ENCODE data around the gene ITGA6.
"Not testable (repeated sequence)": the region's sequence is repeated elsewhere in the genome, so short reads cannot be mapped to it uniquely, and the experiment has no call there.

ITGA6 gene

DNA sequence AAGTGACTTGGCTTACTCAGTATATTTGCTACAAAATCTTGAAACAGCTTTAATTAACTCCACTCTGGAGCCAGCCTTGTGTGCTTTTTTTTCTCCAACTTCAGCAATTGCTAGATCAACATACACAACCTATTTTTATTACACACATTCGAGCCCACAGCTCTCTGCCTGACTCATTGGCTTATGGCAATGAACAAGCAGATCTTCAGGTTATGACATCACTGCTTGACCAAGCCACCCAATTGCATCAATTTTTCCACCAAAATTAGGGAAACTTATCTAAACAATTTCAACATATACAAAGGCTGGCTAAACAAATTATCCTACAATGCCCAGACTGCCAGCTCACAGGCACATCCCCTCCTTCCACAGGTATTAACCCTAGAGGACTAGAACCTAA lies 88.9 kb downstream of the ITGA6 start:
- DNase-seq (ENCODE audit: low read depth, low spot score) = no peak

DNA sequence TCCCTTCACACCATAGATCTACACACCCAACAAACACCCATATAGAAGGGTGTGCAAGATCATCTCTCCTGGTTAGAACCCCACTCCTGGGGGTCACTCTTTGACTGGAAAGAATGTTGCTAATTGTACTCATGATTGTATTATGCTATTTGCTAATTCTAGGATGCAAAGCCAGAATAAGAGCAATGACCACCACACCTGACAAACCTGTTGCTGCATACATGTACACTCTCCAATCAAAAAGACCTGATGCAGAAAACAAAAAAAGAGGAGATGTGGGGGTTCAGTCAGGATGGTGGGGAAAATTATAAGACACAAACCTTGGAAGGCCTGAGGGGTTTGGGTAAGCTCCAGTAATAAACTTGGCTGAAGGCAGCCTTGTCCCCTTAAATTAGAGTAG lies 91.6 kb downstream of the ITGA6 start:
- DNase-seq (ENCODE audit: low read depth, low spot score) = no peak

GRCh38 chr2:172525601-172526000 lies 98.2 kb downstream of the ITGA6 start:
- DNase-seq (ENCODE audit: low read depth, low spot score) = no peak

GRCh38 chr2:172531309-172531708 lies 103.9 kb downstream of the ITGA6 start:
- no peak for DNase-seq (ENCODE audit: low read depth, low spot score)

DNA sequence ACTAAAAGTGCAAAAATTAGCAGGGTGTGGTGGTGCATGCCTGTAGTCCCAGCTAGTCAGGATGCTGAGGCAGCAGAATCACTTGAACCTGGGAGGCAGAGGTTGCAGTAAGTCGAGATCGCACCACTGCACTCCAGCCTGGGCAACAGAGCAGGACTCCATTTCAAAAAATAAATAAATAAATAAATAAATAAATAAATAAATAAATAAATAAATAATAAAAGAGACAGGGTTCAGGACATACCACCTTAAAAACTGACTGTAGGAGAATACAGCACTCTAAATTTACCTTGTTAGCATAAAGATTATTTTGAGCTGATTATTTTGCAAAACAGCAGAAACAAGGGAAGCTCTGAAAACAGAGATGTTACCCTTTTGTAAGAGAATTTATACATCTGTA lies 105.1 kb downstream of the ITGA6 start:
- DNase-seq (ENCODE audit: low read depth, low spot score) = not testable (repeated sequence)

DNA sequence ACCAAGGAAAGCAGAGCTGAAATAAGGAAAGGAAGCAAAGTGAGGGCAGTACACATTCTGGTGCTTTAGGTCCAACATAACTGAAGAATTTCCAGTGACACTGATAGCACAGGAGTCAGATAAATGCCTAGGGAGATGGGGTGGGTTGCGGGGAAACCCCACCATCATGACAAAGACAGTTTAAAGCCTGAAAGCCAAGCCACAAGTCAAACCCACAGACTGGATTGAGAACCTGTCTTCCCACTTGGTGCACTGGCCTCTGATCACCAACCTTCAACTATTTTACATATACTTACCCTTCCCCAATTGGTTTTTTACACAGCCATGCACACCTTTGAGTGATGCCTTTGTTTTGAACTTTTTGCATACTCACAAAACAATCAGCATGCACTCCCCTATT lies 106.3 kb downstream of the ITGA6 start:
- no peak for DNase-seq (ENCODE audit: low read depth, low spot score)

DNA sequence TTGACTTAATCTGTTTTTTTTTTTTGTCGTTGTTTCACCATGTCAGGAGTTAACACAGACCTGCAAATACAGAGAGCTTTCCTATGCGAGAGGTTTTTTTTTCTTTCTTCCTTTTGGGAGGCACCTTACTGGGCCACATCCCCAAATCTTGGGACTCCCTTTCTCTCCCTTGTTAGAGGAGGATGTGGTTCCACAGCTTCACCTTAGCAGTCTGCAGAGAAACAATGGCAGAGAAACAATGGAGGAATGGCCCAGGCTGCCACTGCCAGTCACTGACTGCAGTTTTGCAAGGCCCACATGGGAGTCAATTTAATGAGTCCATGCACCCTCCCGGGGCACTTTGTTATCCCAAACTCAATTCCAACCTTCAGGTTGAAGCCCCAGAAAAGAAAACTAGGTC lies 107.7 kb downstream of the ITGA6 start:
- DNase-seq (ENCODE audit: low read depth, low spot score) = no peak

GRCh38 chr2:172537851-172538250 lies 110.5 kb downstream of the ITGA6 start:
- DNase-seq (ENCODE audit: low read depth, low spot score) = not testable (repeated sequence)

- DNase-seq (ENCODE audit: low read depth, low spot score) = no peak
These were observed 112.4 kb downstream of the ITGA6 start for GRCh38 chr2:172539767-172540166.

DNA sequence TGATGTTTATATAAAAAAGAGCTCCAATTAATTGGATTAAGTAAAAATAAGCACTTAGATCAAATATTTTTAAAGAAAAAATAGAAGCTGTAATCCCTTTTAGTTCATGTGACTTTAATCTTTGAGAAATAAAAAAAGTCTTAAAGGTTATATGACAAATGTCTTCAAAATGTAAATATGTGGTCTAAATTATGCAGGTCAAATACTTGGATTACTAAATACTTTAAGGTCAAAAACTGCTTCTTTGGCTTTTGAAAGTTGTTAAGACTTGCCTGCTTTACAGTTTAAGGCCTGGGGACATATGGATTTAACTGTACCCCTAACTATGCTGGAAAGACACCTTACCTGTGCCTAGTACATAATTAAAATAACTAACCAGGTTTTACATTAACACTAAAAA lies 113.0 kb downstream of the ITGA6 start:
- DNase-seq (ENCODE audit: low read depth, low spot score) = no peak

- no peak for DNase-seq (ENCODE audit: low read depth, low spot score)
These were observed 118.2 kb downstream of the ITGA6 start for GRCh38 chr2:172545408-172546075.

GRCh38 chr2:172549131-172549530 lies 121.7 kb downstream of the ITGA6 start:
- DNase-seq (ENCODE audit: low read depth, low spot score) = no peak

GRCh38 chr2:172549802-172550201 lies 122.4 kb downstream of the ITGA6 start:
- not testable (repeated sequence) for DNase-seq (ENCODE audit: low read depth, low spot score)

GRCh38 chr2:172550419-172550818 lies 123.0 kb downstream of the ITGA6 start:
- no peak for DNase-seq (ENCODE audit: low read depth, low spot score)

GRCh38 chr2:172551271-172551670 lies 123.9 kb downstream of the ITGA6 start:
- no peak for DNase-seq (ENCODE audit: low read depth, low spot score)

DNA sequence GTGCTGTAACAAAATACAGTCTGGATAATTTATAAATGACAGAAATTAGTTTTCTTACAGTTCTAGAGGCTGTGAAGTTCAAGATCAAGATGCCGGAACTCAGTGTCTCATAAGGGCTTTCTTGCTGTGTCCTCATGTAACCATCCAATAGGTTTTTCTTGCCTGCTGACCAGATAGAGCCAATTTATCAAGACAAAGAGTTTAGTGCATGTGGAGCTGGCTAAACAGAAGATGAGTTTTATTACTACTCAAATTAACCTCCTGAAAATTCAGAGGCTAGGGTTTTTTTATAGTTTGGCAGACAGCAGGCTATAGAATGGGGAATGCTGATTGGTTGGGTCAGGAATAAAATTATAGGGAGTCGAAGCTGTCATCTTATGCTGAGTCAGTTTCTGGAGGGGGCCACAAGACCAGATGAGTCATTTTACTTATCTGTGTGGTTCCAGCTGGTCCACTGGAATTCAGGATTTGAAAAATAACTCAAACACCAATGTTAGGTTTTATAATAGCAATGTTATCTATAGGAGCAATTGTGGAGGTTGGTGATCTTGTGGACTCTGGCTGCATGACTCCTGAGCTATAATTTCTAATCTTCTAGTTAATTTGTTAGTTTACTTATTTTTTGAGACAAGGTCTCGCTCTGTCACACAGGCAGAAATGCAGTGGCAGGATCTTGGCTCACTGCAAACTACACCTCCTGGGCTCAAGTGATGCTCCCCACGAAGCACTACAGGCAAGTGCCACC lies 125.3 kb downstream of the ITGA6 start:
- DNase-seq (ENCODE audit: low read depth, low spot score) = no peak

DNA sequence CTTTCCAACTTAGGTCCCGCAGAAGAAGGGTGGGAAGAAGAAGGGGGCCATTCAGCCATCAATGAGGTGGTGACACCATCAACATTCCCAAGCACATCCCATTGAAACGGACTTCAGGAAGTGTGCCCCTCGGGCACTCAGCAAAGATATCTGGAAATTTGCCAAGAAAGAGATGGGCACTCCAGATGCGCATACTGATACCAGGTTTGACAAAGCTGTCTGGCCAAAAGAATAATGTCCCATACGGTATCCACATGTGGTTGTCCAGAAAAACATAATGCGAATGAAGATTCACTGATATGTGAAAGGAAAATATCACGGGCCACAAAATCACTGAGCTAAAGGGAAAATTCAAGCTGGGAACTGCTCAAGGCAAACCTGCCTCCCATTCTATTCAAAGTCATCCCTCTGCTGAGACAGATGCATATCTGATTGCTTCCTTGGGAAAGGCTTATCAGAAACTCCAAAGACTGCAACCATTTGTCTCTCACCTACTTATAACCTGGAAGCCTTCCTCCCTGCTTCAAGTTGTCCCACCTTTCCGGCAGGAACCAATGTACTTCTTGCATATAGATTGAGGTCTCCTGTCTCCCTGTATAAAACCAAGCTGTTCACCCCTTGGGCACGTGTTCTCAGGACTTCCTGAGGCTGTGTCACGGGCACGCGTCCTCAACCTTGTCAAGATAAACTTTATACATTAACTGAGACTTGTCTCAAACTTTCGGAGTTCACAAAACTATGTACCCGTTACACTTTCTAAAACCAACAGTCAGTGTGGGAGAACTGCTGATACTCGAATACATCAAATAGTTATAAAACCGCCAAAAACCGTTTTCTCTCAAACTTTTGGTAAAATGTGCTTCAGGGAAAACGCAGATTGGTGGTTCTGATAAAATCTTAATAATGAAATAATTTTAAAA lies 127.2 kb downstream of the ITGA6 start:
- DNase-seq (ENCODE audit: low read depth, low spot score) = no peak

GRCh38 chr2:172555272-172555521 lies 127.8 kb downstream of the ITGA6 start:
- no peak for DNase-seq (ENCODE audit: low read depth, low spot score)

Data from activated naive CD8-positive, alpha-beta T cell treated with anti-CD3 and anti-CD28 coated beads, Interleukin-2, amount 50 U/mL, for 16 hours (primary cell).